ENCODE measurements around the gene MAD1L1.

Gene MAD1L1

DNA sequence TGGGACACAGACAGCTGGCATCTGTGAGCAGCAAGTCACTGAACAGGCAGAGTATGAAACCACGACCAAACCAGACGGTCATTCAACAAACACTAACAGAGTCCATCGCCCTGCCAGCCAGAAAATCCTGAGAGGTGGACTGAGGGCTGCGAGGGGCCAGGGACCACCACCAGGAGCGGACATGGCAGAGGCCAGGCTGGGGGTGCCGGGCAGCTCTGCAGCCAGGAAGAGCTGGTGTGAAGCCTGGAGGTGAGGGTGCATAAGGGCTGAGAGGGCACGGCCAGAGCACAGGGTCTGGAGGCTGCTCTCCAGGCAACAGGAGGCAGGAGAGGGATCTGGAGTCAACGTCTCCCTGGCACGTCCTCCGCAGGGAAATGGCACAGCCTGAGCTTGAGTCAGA is 15.5 kb downstream of the MAD1L1 start:
- no peak for DNase-seq

GRCh38 chr7:2215851-2216250 is 16.9 kb downstream of the MAD1L1 start:
- no peak for DNase-seq

DNA sequence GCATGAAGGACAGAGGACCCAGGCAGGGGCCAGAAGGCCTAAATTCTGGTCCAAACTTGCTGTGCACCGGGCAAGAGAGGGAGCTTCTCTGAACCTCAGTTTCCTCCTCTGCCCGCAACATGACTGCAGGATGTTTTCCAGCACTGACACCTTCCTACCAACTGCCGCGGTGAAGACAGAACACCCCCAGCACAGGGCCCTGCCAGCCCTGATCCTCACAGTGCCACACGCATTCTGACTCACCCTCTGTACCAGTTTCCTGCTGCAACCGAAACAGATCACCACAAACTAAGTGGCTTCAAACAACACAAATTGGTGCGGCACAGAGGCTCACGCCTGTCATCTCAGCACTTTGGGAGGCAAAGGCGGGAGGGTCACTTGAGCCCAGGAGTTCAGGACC is 18.1 kb downstream of the MAD1L1 start:
- DNase-seq: no peak

DNA sequence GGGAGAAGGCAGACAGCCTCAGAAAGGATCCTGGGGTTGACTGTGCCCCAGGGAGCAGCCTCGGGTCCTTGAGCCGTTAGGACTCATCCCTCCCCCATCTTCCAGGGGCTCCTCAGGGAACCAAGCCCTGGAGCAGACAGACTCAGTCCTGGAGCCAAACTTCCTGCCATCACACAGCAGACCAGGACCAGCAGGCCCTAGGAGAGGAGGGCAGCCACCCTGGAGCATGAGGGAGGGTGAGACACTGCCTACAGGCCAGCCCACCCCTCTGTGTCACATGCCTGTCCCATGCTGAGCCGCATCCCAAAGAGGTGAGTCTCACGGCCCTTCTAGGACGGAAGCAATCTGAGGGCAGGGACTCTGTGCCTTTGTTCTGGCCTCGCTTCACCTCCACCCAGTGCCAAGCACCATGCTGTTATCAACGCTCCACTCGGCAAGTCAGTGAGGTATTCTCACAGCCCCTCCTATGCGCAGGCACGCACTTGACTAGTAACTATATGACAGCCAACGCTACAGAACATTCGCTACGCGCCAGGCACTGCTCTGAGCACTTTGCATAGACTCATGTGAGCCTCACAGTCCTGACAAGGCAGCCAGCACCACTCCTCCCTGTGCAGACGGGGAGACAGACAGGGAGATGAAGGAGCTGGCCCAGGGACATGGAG is 19.1 kb downstream of the MAD1L1 start:
- no peak for DNase-seq

DNA sequence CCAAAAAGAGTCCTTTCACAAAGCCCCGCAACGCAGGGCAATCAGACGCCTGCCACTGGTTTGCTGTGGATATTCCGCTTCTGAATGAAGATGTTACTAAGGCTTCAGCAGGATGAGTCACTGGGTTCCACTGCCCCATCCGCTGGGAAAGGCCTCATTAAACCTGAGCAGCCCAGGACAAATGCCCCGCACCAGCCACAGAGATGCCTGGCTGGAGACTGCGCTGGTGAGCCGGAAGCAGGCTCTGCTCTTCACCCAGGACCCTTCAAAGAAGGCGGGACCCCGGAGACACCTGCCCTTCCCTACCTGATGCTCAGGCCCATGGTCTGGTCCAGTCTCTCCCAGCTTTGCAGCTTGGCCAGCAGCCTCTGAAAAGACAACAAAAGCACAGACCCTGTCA is 19.8 kb downstream of the MAD1L1 start:
- no peak for DNase-seq

GRCh38 chr7:2211926-2212325 is 20.8 kb downstream of the MAD1L1 start:
- no peak for DNase-seq

- DNase-seq: no peak
Observed at GRCh38 chr7:2211259-2211880, 21.4 kb downstream of the MAD1L1 start.

GRCh38 chr7:2210551-2211258 is 22.0 kb downstream of the MAD1L1 start:
- no peak for DNase-seq

GRCh38 chr7:2209961-2210323 is 22.8 kb downstream of the MAD1L1 start:
- DNase-seq: no peak

DNA sequence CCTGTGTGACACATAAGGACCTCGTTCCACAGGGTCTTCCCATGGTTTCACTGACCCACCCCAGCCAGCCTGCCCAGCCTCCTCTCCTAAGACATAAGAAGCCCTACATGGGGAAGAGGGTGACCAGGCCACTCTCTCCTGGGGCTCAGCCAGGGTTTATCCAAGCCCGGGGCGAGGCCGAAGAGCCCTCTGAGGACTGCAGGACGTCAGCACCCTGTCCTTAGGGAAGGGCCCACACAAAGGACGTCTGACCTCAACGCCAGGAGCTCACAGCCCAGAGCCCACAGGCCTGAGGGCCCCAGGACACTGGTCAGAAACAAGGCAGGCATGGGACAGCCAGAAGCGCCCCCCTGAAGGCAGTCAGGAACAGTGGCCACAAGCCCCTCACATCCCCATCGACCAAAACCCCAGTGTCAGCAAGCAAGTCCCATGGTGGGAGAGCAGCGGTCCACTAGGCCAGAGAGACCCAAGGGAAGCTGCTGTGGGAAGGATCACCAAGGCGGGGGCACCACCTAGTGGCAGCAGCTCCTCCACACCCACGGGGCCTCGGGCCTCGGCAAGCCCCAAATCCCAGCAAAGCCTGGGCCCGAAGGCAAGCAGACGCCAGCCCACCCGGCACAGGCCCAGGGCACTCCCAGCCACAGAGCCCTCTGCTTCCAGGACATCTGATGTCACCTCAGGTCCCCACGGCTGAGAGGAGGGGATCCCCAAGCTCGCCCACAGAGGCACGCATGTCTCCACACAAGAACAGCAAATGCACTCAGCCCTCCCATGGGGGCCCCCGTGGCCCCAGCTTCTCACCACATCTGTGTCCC is 23.4 kb downstream of the MAD1L1 start:
- peak; percentile 9 for DNase-seq

DNA sequence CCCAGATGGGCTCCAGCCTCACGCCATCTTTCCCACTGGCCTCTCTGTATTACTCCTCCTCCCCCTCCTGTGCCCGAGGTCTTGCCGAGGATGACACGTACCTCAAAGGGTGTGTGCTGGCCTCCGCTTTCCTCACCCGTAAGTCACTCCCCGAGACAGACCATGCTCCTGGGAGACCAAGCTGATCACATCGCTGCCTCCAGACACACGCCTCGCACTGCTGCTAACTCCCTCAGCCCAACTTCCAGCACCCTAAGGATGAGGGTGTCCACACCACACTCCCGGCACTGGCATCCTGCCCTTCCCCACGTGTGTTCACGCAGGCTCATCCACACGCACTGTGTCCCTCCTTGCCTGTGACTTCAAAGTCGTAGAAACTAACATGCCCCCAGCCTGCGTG is 24.0 kb downstream of the MAD1L1 start:
- DNase-seq: no peak

DNA sequence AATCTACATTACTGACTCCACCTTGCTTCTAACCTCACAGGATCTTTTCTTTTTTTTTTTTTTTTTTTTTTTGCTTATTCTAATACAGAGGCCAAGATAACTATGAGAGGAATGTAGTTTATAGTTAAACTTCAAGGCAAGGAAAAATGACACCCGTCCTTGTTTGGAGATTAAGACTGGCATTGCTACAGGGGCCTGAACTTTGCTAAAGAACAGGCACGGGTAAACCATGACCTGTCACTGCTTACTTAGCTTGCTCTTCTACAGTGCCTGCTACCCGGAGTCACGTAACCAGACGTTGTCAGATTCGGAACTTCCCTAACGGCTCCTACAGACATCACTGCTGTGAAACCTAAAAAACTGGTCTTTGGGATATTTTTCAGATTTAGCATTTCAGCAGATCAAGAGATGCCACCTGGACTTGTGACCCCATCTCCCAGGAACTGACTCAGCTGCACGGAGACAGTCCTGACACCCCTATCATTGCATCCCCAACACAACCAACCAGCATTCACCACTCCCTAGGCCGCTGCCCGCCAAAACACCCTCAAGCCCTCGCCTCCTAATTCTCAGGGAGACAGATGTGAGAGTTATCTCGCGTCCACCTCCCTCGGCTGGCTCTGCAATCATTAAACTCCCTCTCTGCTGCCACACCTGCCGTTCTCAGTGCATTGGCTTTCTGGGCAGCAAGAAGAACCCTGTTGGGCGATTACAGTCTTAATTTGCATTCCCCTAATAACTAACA is 27.5 kb downstream of the MAD1L1 start:
- no peak for DNase-seq

DNA sequence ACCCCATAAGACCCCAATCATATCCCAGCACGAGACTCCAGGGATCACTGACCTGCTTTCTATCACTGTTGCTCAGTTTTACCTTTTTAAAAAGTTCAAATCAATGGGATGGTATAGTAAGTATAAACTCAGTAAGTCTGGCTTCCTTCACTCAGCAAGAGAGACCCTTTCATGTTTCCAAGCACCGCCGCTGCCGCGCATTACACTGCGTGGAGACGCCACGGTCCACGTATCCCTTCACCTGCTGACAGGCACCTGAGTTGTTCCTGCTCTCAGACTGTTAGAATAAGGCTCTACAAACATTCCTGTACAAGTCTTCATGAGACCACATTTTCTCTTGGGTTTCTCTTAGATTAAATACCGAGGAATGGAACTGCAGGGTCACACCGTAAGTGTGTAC is 28.3 kb downstream of the MAD1L1 start:
- DNase-seq: no peak

GRCh38 chr7:2203766-2204300 is 28.9 kb downstream of the MAD1L1 start:
- no peak for DNase-seq

GRCh38 chr7:2202901-2203765 is 29.6 kb downstream of the MAD1L1 start:
- no peak for DNase-seq

GRCh38 chr7:2202361-2202761 is 30.4 kb downstream of the MAD1L1 start:
- DNase-seq: no peak

GRCh38 chr7:2201686-2202360 is 30.9 kb downstream of the MAD1L1 start:
- no peak for DNase-seq

DNA sequence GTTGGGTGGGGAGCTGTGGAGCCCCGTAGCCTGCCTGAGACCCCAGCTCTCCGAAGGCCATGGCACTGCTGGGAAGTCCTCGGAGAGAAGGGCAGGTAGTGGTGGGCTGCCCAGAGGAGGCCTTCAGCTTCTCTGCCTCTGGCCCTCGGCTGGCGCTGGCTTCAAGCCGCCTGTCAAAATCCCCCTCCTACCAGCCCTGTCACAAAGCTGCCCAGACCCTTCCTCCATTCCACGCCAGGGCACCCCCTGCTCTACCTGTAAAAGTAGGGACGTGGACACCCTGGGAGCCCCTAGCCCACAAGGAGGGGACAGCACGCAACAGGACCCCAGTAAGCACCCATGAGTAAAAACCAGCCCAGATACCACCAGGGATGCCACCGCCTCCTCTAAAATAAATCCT is 31.6 kb downstream of the MAD1L1 start:
- DNase-seq: no peak

DNA sequence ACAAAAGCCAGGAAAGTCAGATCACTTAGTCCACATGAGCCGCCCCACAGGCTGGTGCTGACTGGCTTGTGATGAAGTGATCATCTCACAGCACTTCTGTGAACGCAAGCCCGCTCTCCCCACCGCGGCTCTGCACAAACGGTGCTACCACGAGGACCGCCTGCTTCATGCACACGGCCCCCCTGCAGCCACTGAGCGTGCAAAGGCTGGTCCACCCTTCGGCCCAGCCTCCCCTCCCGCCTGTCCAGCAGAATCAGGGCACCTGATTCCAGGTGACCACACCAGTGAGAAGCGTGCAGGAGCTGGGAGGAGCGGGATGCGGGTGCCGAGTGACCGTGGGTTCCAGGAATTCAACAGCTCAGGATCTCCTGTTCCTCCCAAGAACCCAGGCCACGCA is 32.2 kb downstream of the MAD1L1 start:
- no peak for DNase-seq

DNA sequence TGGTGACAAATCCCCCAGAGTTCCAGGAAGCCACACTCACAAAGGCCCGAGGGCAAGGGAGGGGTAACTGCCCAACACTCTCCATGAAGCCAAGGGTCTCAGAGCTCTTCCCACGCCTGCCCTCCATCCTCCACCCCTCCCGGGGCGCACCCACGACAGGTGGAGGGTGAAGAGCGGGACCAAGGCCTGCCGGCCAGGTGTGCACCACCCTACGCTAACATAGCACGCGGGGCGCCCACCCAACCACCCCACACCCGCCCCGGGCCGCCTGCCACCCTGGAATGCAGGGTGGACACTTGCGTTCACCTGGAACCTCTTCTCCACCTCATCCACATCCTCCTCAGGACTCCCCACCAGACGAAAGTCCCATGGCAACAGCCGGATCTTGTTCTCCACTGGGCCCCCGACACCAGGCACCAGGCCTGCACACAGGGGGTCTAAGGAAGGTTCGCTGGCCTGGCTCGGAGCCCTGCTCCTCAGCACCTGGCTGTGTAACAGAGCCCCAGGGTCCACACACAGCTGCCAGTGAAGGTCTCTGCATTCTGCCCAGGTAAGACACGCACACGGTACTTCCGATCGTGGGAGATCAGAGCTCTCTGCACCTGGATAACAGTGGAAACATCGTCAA is 32.7 kb downstream of the MAD1L1 start:
- DNase-seq: no peak

- no peak for DNase-seq
Observed at GRCh38 chr7:2199528-2199927, 33.2 kb downstream of the MAD1L1 start.

Measured in NCI-H774 (cell line).